ENCODE data around the gene CDH13.

DNA sequence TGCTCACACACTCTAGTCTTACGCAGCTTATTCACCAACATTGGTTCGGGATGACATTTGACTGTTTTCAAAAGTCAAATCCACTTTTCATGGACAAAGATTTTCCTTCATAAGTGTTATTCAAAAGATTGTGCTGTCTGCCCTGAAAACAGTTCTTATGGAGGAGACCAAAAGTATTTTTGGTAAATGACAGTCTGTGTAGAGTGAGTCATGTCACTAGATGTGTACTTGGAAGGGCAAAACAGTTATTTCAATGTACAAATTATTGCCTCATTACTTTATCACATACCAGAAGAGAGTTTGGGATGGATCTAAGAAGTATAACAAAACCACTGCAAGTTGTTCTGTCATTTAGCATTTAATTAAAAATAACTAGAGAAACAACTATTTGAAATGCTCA is 265.6 kb downstream of the CDH13 start:
- TF ChIP-seq CSDC2 (CRISPR knock-in tag; IDR thresholded peaks at IDR 0.05) (no peak), PATZ1 (CRISPR knock-in tag; IDR thresholded peaks at IDR 0.05; ENCODE audit: borderline replicate concordance) (no peak), ESRRG (CRISPR knock-in tag; IDR thresholded peaks at IDR 0.05) (no peak), ZNF70 (CRISPR knock-in tag; IDR thresholded peaks at IDR 0.05) (no peak), GLIS3 (CRISPR knock-in tag; IDR thresholded peaks at IDR 0.05) (no peak), CSRNP3 (CRISPR knock-in tag; IDR thresholded peaks at IDR 0.05) (no peak), OSR1 (CRISPR knock-in tag; IDR thresholded peaks at IDR 0.05) (no peak), TSHZ2 (CRISPR knock-in tag; IDR thresholded peaks at IDR 0.05) (no peak), TCF4 (CRISPR knock-in tag; IDR thresholded peaks at IDR 0.05; ENCODE audit: borderline replicate concordance) (no peak), BACH2 (CRISPR knock-in tag; IDR thresholded peaks at IDR 0.05; ENCODE audit: borderline replicate concordance) (no peak), ZFP3 (CRISPR knock-in tag; IDR thresholded peaks at IDR 0.05) (no peak), ZFP30 (CRISPR knock-in tag; IDR thresholded peaks at IDR 0.05) (no peak), ARNTL (CRISPR knock-in tag; IDR thresholded peaks at IDR 0.05; ENCODE audit: borderline replicate concordance, low read depth) (no peak)

Data from SK-N-SH treated with all-trans-retinoic acid at 6 μM for 48 hours (cell line).